Panc1 (cell line): ENCODE measurements around the gene KCNQ1. TPM values are rescaled to one million over a fixed set of nuclear protein-coding genes. Genes with fewer than 3 reads are reported as not detected.

Experiments
- ATAC-seq: fragments of 200-7000 bp; cut with Tn5 transposase; 2 replicates; pipeline ENCODE4 v1.9.1; 2020; ENCODE audit warnings: mild to moderate bottlenecking, moderate library complexity
- BruUV-seq: library from RNA; stranded (reverse); fragments of 400-500 nt; replicated peaks from 2 replicates; lab custom pipeline; 2021; lab: Mats Ljungman, UMichigan
- CTCF ChIA-PET: fragments of 300-600 bp; sonication (Branson Sonifier 250); formaldehyde crosslinking; loops from one replicate; lab custom pipeline; 2022; ENCODE audit warnings: antibody characterized with exemption; lab: Charles Lee
- POLR2A ChIA-PET: fragments of 300-600 bp; sonication (Branson Sonifier 250); formaldehyde crosslinking; loops from one replicate; lab custom pipeline; 2022; ENCODE audit warnings: antibody characterized with exemption; lab: Charles Lee
- DNase-seq: peaks from one replicate; pipeline ENCODE4 v3.0.0-alpha.2; 2010; ENCODE audit warnings: low read depth, low spot score
- H3K27ac ChIP-seq: 2 replicates; pipeline ENCODE4 v1.5.1; 2011; ENCODE audit warnings: mild to moderate bottlenecking, low read length, inconsistent platforms
- H3K27me3 ChIP-seq: fragments of 200-500 bp; sonication (Bioruptor generic); 2 replicates; pipeline ENCODE4 v1.6.0; 2014; ENCODE audit warnings: low read length, inconsistent platforms; ENCODE audit not compliant: control insufficient read depth, insufficient read depth
- H3K36me3 ChIP-seq: fragments of 200-500 bp; sonication (Bioruptor generic); 2 replicates; pipeline ENCODE4 v1.5.1; 2014; ENCODE audit warnings: inconsistent platforms, mild to moderate bottlenecking, low read length, moderate library complexity; ENCODE audit not compliant: control insufficient read depth, insufficient read depth
- H3K4me1 ChIP-seq: 2 replicates; pipeline ENCODE4 v1.5.1; 2011; ENCODE audit warnings: inconsistent platforms, mild to moderate bottlenecking, low read length, moderate library complexity; ENCODE audit not compliant: control insufficient read depth, insufficient read depth
- H3K4me3 ChIP-seq, 2 experiments: 2 replicates each; pipeline ENCODE4 v1.5.1; 2011 to 2012; ENCODE audit warnings: low read depth in 2 of 2, low read length in 2 of 2, mild to moderate bottlenecking in 2 of 2, inconsistent platforms in 1 of 2, moderate library complexity in 1 of 2
- H3K9me3 ChIP-seq: fragments of 200-500 bp; sonication (Bioruptor generic); 2 replicates; pipeline ENCODE4 v1.5.1; 2014; ENCODE audit warnings: low read depth, mild to moderate bottlenecking, inconsistent platforms, low read length, moderate library complexity; ENCODE audit not compliant: control insufficient read depth, insufficient read depth
- CTCF ChIP-seq: fragments of 450-650 bp; IDR thresholded peaks from 2 replicates; pipeline ENCODE4 v1.5.1; 2017; ENCODE audit warnings: mild to moderate bottlenecking
- POLR2AphosphoS5 ChIP-seq: IDR thresholded peaks from 2 replicates; pipeline ENCODE4 v1.6.1; 2012; ENCODE audit warnings: mild to moderate bottlenecking, low read depth, low read length, moderate library complexity
- REST ChIP-seq, 2 experiments: IDR thresholded peaks; 2 replicates each; pipeline ENCODE4 v1.6.1; 2011 to 2012; ENCODE audit warnings: low read depth in 2 of 2, control low read depth in 1 of 2, low read length in 1 of 2, mild to moderate bottlenecking in 1 of 2, moderate library complexity in 1 of 2; ENCODE audit not compliant: insufficient read depth in 1 of 2
- SIN3A ChIP-seq: IDR thresholded peaks from 2 replicates; pipeline ENCODE4 v1.6.1; 2012; ENCODE audit warnings: low read depth, mild to moderate bottlenecking, low read length, moderate library complexity, borderline replicate concordance; ENCODE audit not compliant: insufficient read depth
- TCF7L2 ChIP-seq: IDR thresholded peaks from 2 replicates; pipeline ENCODE4 v1.6.1; 2011; ENCODE audit warnings: mild to moderate bottlenecking, low read depth, low read length, inconsistent platforms
- in situ Hi-C: cut with HindIII; loops from 2 replicates; pipeline ENCODE4 v1.10.0; 2016; ENCODE audit warnings: low sequenced_read_pairs, low pct_unique_long_range_greater_than_20kb
- intact Hi-C: fragments of 100-400 bp; cut with micrococcal nuclease; formaldehyde crosslinking; loops from one replicate; pipeline ENCODE4 v1.10.0; 2022; ENCODE audit not compliant: unreplicated experiment
- total RNA-seq: library from RNA; stranded (reverse); gene quantifications from one replicate; pipeline ENCODE4 v1.2.1, GENCODE V29; 2021; ENCODE audit not compliant: unreplicated experiment

KCNQ1 gene
- total RNA-seq, 1 experiment from 2014 or later: 1.0 TPM

- 0 out of 2 replicates have a peak, but pooled peaks cover 2% of the 10 kb centered on the region for H3K4me1 ChIP-seq
- H3K4me3 ChIP-seq: no peak overlapping the region
- no peaks in the 10 kb centered on the region for H3K9me3 ChIP-seq
- intact Hi-C loops: loop anchor here (10.0 kb wide), 1 partner anchor 213 kb away; no protein-coding TSS in a partner anchor
- no peak overlapping the region for H3K27ac ChIP-seq
- H3K27me3 ChIP-seq: no peaks in the 10 kb centered on the region
- H3K36me3 ChIP-seq: no peaks in the 10 kb centered on the region
- BruUV-seq: no TSS peak
- DNase-seq: no peak
- ATAC-seq: no peak
- in situ Hi-C loops: no loop called here
- TF ChIP-seq CTCF (no peak), REST (IDR thresholded peaks at IDR 0.05; ENCODE audit: insufficient read depth in 1 of 2, low read depth in 2 of 2, low read length in 1 of 2) (no peak), TCF7L2 (no peak), SIN3A (no peak), POLR2AphosphoS5 (no peak)
- ChIA-PET CTCF (interaction anchor here (0.6 to 0.7 kb wide), 2 partner anchors 214 to 319 kb away, joined by 3 to 5 read pairs; no protein-coding TSS in a partner anchor), POLR2A (interaction anchor here (0.6 kb wide), 1 partner anchor 402 kb away, joined by 3 read pairs; no protein-coding TSS in a partner anchor)
These were observed 82.9 kb downstream of the KCNQ1 start for GRCh38 chr11:2527621-2528291.

- BruUV-seq: no TSS peak
- Histone ChIP-seq H3K27me3 (no peaks in the 10 kb centered on the region), H3K4me1 (peaks cover 9% of the 10 kb centered on the region), H3K9me3 (no peaks in the 10 kb centered on the region), H3K27ac (no peak overlapping the region), H3K4me3 (no peak overlapping the region), H3K36me3 (no peaks in the 10 kb centered on the region)
- CTCF ChIA-PET: no interaction called here
- intact Hi-C loops: loop anchor here (10.0 kb wide), 1 partner anchor 214 kb away; no protein-coding TSS in a partner anchor
- DNase-seq (no peak), ATAC-seq (no peak)
- in situ Hi-C loops: no loop called here
- POLR2A ChIA-PET: interaction anchor here (0.6 to 0.7 kb wide), 2 partner anchors 155 to 402 kb away, joined by 3 read pairs; no protein-coding TSS in a partner anchor
- TF ChIP-seq TCF7L2 (no peak), REST (IDR thresholded peaks at IDR 0.05; ENCODE audit: insufficient read depth in 1 of 2, low read depth in 2 of 2, low read length in 1 of 2) (no peak), CTCF (no peak)
These were observed 83.7 kb downstream of the KCNQ1 start for GRCh38 chr11:2528301-2529050.
